ENCODE data around the gene SRM. TPM values are rescaled to one million over a fixed set of nuclear protein-coding genes. Genes with fewer than 3 reads are reported as not detected.
"Not testable (repeated sequence)": the region's sequence is repeated elsewhere in the genome, so short reads cannot be mapped to it uniquely, and the experiment has no call there.

The SRM gene
- polyA plus RNA-seq, 4 donors: 40.0 to 55.3 (median 42.6) TPM

- no peak for DNase-seq (ENCODE audit: low read depth in 4 of 4, low spot score in 3 of 4)
Measured at GRCh38 chr1:11067716-11068599, 8.1 kb upstream of the SRM start.

- no peak for DNase-seq (ENCODE audit: low read depth in 4 of 4, low spot score in 3 of 4)
Measured at GRCh38 chr1:11065796-11066195, 6.0 kb upstream of the SRM start.

- DNase-seq (ENCODE audit: low read depth in 4 of 4, low spot score in 3 of 4): no peak
Measured at GRCh38 chr1:11064942-11065341, 5.1 kb upstream of the SRM start.

- not testable (repeated sequence) for DNase-seq (ENCODE audit: low read depth in 4 of 4, low spot score in 3 of 4)
Measured at GRCh38 chr1:11063937-11064537, 4.2 kb upstream of the SRM start.

GRCh38 chr1:11062965-11063401 lies 3.2 kb upstream of the SRM start:
- DNase-seq (ENCODE audit: low read depth in 4 of 4, low spot score in 3 of 4): no peak

- DNase-seq (ENCODE audit: low read depth in 4 of 4, low spot score in 3 of 4): no peak
Measured at GRCh38 chr1:11061652-11062365, 2.0 kb upstream of the SRM start.

- DNase-seq (ENCODE audit: low read depth in 4 of 4, low spot score in 3 of 4): no peak
Measured at GRCh38 chr1:11059155-11059967, 457 bp downstream of the SRM start.

- no peak for DNase-seq (ENCODE audit: low read depth in 4 of 4, low spot score in 3 of 4)
Measured at GRCh38 chr1:11058595-11059154, 1.1 kb downstream of the SRM start.

GRCh38 chr1:11058026-11058425 lies 1.8 kb downstream of the SRM start:
- no peak for DNase-seq (ENCODE audit: low read depth in 4 of 4, low spot score in 3 of 4)

- no peak for DNase-seq (ENCODE audit: low read depth in 4 of 4, low spot score in 3 of 4)
Measured at GRCh38 chr1:11057477-11057876, 2.3 kb downstream of the SRM start.

- DNase-seq (ENCODE audit: low read depth in 4 of 4, low spot score in 3 of 4): no peak
Measured at GRCh38 chr1:11056504-11056903, 3.3 kb downstream of the SRM start.

- DNase-seq (ENCODE audit: low read depth in 4 of 4, low spot score in 3 of 4): no peak
Measured at GRCh38 chr1:11055676-11056075, 4.1 kb downstream of the SRM start.

GRCh38 chr1:11054666-11055065 lies 5.2 kb downstream of the SRM start:
- no peak for DNase-seq (ENCODE audit: low read depth in 4 of 4, low spot score in 3 of 4)

- no peak for DNase-seq (ENCODE audit: low read depth in 4 of 4, low spot score in 3 of 4)
Measured at GRCh38 chr1:11054181-11054580, 5.6 kb downstream of the SRM start.

- DNase-seq (ENCODE audit: low read depth in 4 of 4, low spot score in 3 of 4): no peak
Measured at GRCh38 chr1:11053758-11054137, 6.1 kb downstream of the SRM start.

GRCh38 chr1:11052839-11053757 lies 6.7 kb downstream of the SRM start:
- DNase-seq (ENCODE audit: low read depth in 4 of 4, low spot score in 3 of 4): no peak

- DNase-seq (ENCODE audit: low read depth in 4 of 4, low spot score in 3 of 4): no peak
Measured at GRCh38 chr1:11051781-11052511, 7.9 kb downstream of the SRM start.

GRCh38 chr1:11051121-11051520 lies 8.7 kb downstream of the SRM start:
- DNase-seq (ENCODE audit: low read depth in 4 of 4, low spot score in 3 of 4): not testable (repeated sequence)
